Measurements from ENCODE around the gene RPS6KA2.

DNA sequence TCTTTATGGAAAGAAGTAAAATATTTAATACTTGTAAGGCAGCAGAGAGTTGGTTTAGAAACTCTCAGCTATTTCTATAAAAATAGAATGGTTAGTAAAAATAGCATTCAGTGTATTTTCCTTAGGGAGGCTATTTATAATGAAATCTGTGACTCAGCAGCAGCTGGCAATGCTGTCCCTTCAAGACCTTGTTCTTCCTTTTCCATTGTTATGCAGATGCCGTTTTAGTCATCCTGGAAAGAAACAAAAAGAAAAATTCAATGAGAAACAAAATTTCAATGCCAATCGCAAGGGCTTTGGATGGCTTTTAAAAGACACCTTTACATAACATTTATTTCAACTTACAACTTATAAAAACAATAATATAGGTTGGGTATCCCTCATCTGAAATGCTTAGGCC, 261.8 kb downstream of the RPS6KA2 start:
- TF ChIP-seq, protein P1, sequence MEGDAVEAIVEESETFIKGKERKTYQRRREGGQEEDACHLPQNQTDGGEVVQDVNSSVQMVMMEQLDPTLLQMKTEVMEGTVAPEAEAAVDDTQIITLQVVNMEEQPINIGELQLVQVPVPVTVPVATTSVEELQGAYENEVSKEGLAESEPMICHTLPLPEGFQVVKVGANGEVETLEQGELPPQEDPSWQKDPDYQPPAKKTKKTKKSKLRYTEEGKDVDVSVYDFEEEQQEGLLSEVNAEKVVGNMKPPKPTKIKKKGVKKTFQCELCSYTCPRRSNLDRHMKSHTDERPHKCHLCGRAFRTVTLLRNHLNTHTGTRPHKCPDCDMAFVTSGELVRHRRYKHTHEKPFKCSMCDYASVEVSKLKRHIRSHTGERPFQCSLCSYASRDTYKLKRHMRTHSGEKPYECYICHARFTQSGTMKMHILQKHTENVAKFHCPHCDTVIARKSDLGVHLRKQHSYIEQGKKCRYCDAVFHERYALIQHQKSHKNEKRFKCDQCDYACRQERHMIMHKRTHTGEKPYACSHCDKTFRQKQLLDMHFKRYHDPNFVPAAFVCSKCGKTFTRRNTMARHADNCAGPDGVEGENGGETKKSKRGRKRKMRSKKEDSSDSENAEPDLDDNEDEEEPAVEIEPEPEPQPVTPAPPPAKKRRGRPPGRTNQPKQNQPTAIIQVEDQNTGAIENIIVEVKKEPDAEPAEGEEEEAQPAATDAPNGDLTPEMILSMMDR (IDR thresholded peaks at IDR 0.05), result no peak
- TF ChIP-seq POLR2A (IDR thresholded peaks at IDR 0.05), result no peak
